Measurements from ENCODE around the gene SHISA3.

The SHISA3 gene

DNA sequence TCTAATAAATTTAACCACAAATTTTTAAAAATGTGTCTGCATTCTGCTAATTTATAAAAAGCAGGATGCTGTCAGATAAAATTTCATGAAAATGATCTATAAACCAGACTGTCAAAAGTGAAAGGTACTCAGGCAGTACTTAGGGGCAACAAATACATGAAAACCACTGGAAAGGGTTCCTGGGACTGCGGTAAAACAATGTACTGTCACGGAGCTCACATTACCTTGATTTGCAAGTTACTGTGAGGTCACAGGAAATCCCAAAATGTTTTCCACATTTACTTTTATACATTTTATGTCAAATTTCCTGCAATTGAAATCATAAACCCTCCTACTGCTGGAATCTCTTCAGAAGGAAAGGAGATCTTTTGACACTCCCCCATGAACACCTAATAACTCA lies 45.3 kb downstream of the SHISA3 start:
- DNase-seq (ENCODE audit: low read depth in 2 of 3, low spot score in 1 of 3): no peak

DNA sequence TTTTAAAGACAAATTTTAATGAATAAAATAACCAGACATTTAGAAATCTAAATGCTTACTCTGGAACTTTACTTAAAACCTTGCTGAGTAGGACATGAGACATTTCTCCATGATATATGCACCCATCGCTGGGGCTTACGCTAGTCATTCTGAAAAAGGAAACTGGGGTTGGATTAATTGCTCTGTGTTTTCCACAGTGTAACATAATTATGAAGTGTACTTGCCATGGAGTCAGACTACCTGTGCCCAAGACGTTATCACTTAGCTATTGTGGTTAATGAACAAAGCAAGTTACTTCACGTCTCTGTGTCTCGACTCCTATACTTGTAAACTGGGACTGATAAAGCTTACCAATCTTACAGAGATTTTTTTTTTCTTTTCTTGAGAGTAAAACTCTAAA lies 47.8 kb downstream of the SHISA3 start:
- no peak for DNase-seq (ENCODE audit: low read depth in 2 of 3, low spot score in 1 of 3)

DNA sequence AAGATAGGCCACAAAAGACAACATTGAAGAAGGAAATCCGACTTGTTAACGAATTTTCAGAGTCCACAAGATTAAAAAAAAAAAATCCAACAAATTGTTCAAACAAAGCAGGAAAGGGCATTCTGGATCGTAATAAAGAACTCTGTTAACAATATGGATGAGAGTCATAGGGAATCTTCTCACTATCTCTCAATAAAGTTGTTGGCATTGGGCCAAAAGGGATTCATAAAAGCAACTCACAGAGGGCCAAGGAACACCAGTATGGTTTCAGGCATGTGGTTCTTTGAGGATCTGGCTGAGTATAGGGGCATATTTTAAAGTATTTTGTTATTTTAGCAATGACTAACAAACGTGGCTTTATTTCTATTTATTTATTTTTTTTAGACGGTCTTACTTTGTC lies 49.5 kb downstream of the SHISA3 start:
- DNase-seq (ENCODE audit: low read depth in 2 of 3, low spot score in 1 of 3): no peak
